Loucy (cell line): ENCODE results near the gene LHCGR.

Experiments used
- H2AFZ ChIP-seq: fragments of 200-600 bp; sonication (generic); 2 replicates; pipeline ENCODE4 v1.6.0; 2016; ENCODE audit warnings: antibody characterized with exemption, mild to moderate bottlenecking, low read length, moderate library complexity
- H3F3A ChIP-seq: fragments of 200-600 bp; 2 replicates; pipeline ENCODE4 v1.6.0; 2016; ENCODE audit warnings: antibody characterized with exemption, low read depth, mild to moderate bottlenecking
- H3K27me3 ChIP-seq: fragments of 200-600 bp; sonication (generic); 2 replicates; pipeline ENCODE4 v1.6.1; 2014; ENCODE audit warnings: low read length, mild to moderate bottlenecking; ENCODE audit not compliant: insufficient read depth, poor library complexity, severe bottlenecking
- H3K36me3 ChIP-seq: fragments of 200-600 bp; sonication (generic); 2 replicates; pipeline ENCODE4 v1.6.1; 2016; ENCODE audit warnings: low read length; ENCODE audit not compliant: insufficient read depth
- H3K4me1 ChIP-seq: fragments of 200-600 bp; sonication (generic); 2 replicates; pipeline ENCODE4 v1.5.1; 2014; ENCODE audit warnings: low read length, mild to moderate bottlenecking; ENCODE audit not compliant: insufficient read depth, poor library complexity, severe bottlenecking
- H3K4me2 ChIP-seq: fragments of 200-600 bp; sonication (generic); 2 replicates; pipeline ENCODE4 v1.6.0; 2014; ENCODE audit warnings: antibody characterized with exemption, low read length, low read depth, mild to moderate bottlenecking; ENCODE audit not compliant: poor library complexity, severe bottlenecking
- H3K4me3 ChIP-seq: fragments of 200-600 bp; sonication (generic); 2 replicates; pipeline ENCODE4 v1.5.1; 2014; ENCODE audit warnings: low read length, mild to moderate bottlenecking, mixed read lengths; ENCODE audit not compliant: poor library complexity, severe bottlenecking
- H3K79me2 ChIP-seq: fragments of 200-600 bp; sonication (generic); 2 replicates; pipeline ENCODE4 v1.6.1; 2014; ENCODE audit warnings: low read length; ENCODE audit not compliant: insufficient read depth
- H3K9ac ChIP-seq: fragments of 200-600 bp; sonication (generic); 2 replicates; pipeline ENCODE4 v1.6.0; 2014; ENCODE audit warnings: mild to moderate bottlenecking, low read depth, low read length, moderate library complexity; ENCODE audit not compliant: poor library complexity, severe bottlenecking
- H3K9me2 ChIP-seq: fragments of 200-600 bp; sonication (generic); replicated peaks from 2 replicates; pipeline ENCODE4 v1.6.1; 2016; ENCODE audit warnings: low read depth, low read length, mixed read lengths
- H3K9me3 ChIP-seq: fragments of 200-600 bp; sonication (generic); 2 replicates; pipeline ENCODE4 v1.6.1; 2014; ENCODE audit warnings: mild to moderate bottlenecking, antibody characterized with exemption, low read length, low read depth; ENCODE audit not compliant: insufficient read depth
- H4K20me1 ChIP-seq: fragments of 200-600 bp; sonication (generic); 2 replicates; pipeline ENCODE4 v1.6.0; 2014; ENCODE audit warnings: antibody characterized with exemption, low read length, mild to moderate bottlenecking; ENCODE audit not compliant: insufficient read depth, poor library complexity, severe bottlenecking
- CTCF ChIP-seq: fragments of 200-600 bp; sonication (generic); conservative IDR thresholded peaks from 2 replicates; pipeline ENCODE4 v1.5.1; 2014; ENCODE audit warnings: mild to moderate bottlenecking, antibody characterized with exemption, low read length
- EZH2phosphoT487 ChIP-seq: fragments of 200-600 bp; IDR thresholded peaks from 2 replicates; pipeline ENCODE4 v1.6.1; 2018; ENCODE audit warnings: antibody characterized with exemption, mild to moderate bottlenecking, moderate library complexity, borderline replicate concordance

Gene LHCGR

GRCh38 chr2:48793671-48794070 lies 38.1 kb upstream of the LHCGR start:
- TF ChIP-seq EZH2phosphoT487: no peak
- TF ChIP-seq CTCF: no peak
- Histone ChIP-seq H4K20me1 (no peaks in the 10 kb centered on the region), H3K4me1 (no peaks in the 10 kb centered on the region), H3K79me2 (no peaks in the 10 kb centered on the region), H2AFZ (no peak overlapping the region), H3K9me2 (no peaks in the 10 kb centered on the region), H3K4me3 (no peak overlapping the region), H3K4me2 (no peak overlapping the region), H3F3A (no peaks in the 10 kb centered on the region), H3K36me3 (no peaks in the 10 kb centered on the region), H3K9me3 (no peaks in the 10 kb centered on the region), H3K9ac (no peak overlapping the region), H3K27me3 (no peaks in the 10 kb centered on the region)

- Histone ChIP-seq H3K9me2 (no peaks in the 10 kb centered on the region), H3K27me3 (no peaks in the 10 kb centered on the region), H3K9me3 (no peaks in the 10 kb centered on the region), H3K4me1 (no peaks in the 10 kb centered on the region), H3K9ac (no peak overlapping the region), H3K79me2 (no peaks in the 10 kb centered on the region), H3K4me3 (no peak overlapping the region), H3K36me3 (no peaks in the 10 kb centered on the region), H3K4me2 (no peak overlapping the region), H3F3A (no peaks in the 10 kb centered on the region), H4K20me1 (no peaks in the 10 kb centered on the region), H2AFZ (no peak overlapping the region)
- TF ChIP-seq CTCF (no peak), EZH2phosphoT487 (no peak)
Measured at GRCh38 chr2:48792030-48792429, 36.5 kb upstream of the LHCGR start.

DNA sequence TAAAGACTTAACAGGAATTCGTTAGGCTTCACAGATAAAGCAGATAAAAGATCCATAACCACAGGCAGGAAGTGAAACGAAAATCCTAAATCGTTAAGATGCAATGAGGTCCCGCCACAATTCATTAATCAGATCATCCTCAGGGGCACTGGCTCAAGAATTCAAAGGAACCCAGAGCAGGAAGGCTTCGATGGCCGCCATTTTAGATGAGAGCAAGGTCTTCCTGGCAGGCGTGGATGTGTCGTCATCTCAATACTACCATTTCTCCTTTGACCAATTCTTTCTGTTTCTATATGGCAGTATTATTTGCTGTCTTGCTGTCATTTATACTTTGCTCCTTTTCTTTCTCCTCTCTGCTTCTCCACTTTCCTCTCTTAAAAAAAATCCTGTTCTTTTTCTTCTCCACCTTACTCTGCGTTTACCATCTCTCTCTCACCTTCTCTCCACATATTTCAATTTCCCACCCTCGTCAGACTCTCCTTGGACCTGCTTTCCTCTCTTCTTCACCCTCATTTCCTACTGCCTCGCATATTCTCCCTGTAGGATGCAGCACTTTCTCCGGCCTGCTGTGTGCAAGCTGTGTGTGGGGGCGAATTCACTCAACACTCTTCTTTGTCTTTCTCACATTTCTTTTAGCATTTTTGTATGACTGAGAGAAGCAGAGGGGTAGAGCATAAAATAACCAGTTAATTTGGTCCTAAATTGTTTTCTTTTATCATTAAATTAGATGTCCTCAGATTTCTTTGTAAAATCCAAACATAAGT lies 35.1 kb upstream of the LHCGR start:
- TF ChIP-seq EZH2phosphoT487 (no peak), CTCF (no peak)
- Histone ChIP-seq H2AFZ (no peak overlapping the region), H3K36me3 (no peaks in the 10 kb centered on the region), H3K9me3 (no peaks in the 10 kb centered on the region), H3K79me2 (no peaks in the 10 kb centered on the region), H3F3A (no peaks in the 10 kb centered on the region), H4K20me1 (no peaks in the 10 kb centered on the region), H3K9ac (no peak overlapping the region), H3K27me3 (no peaks in the 10 kb centered on the region), H3K4me2 (no peak overlapping the region), H3K4me1 (no peaks in the 10 kb centered on the region), H3K9me2 (no peaks in the 10 kb centered on the region), H3K4me3 (no peak overlapping the region)
